ENCODE data around the gene PDE7B. TPM values are rescaled to one million over a fixed set of nuclear protein-coding genes. Genes with fewer than 3 reads are reported as not detected.

Gene PDE7B
- total and polyA plus RNA-seq, 2 of the 4 experiments (the other 2 are of a cell fraction) = 7.8 to 12.4 TPM

DNA sequence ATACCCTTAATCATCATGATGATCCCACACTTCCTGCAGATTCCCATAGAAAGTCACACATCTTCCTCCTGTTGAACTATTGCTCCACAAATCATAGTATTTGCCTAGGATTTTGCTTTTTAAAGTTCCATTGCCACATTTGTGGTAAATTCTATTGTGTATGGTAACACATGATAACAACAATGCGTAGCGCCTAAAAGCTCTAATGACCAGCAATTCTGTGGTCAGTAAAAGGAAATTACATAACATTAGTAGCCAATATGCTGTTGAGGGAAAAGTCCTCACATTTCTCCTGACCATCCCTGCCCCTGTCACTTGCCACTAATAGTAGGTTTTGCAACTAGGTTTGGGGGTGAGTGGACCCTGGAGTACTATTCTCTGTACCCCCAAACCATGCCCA, 31.8 kb upstream of the PDE7B start:
- Histone ChIP-seq H3K14ac (replicated peaks; ENCODE audit: low read depth, low read length) (no peak overlapping the region), H2AK9ac (replicated peaks; ENCODE audit: low read depth, low read length, poor library complexity) (no peak overlapping the region), H2BK5ac (ENCODE audit: low read depth, low read length, poor library complexity, severe bottlenecking) (no peak overlapping the region), H3K23ac (ENCODE audit: low read depth, low read length) (no peak overlapping the region), H3K4me2 (ENCODE audit: low read depth, low read length) (no peak overlapping the region), H4K91ac (ENCODE audit: insufficient read depth, low read depth, low read length) (no peak overlapping the region), H2BK20ac (ENCODE audit: low read depth, low read length) (no peak overlapping the region), H4K8ac (ENCODE audit: low read depth in 2 of 2, low read length in 2 of 2) (no peak overlapping the region), H3K4me3 (ENCODE audit: insufficient read depth, low read depth, low read length) (no peak overlapping the region), H3K56ac (ENCODE audit: extremely low read depth, insufficient read depth, low read length) (no peak overlapping the region), H3K9ac (ENCODE audit: low read depth, low read length) (no peak overlapping the region), H2BK120ac (ENCODE audit: low read depth, low read length) (no peak overlapping the region), H3K18ac (ENCODE audit: low read depth, low read length) (no peak overlapping the region), H2BK15ac (ENCODE audit: low read depth, low read length) (no peak overlapping the region), H2AK5ac (ENCODE audit: low read depth, low read length) (no peak overlapping the region), H3K4me1 (ENCODE audit: control insufficient read depth, insufficient read depth, low read length) (no peaks in the 10 kb centered on the region), H4K5ac (ENCODE audit: low read depth, low read length) (no peak overlapping the region), H3K4ac (ENCODE audit: low read depth, low read length) (no peak overlapping the region), H3K79me1 (ENCODE audit: low read depth in 1 of 2, low read length in 2 of 2) (no peaks in the 10 kb centered on the region), H3K36me3 (ENCODE audit: control insufficient read depth, insufficient read depth, low read length) (no peaks in the 10 kb centered on the region), H4K20me1 (ENCODE audit: insufficient read depth, low read length) (no peaks in the 10 kb centered on the region), H3K9me3 (ENCODE audit: control insufficient read depth, insufficient read depth, low read length) (no peaks in the 10 kb centered on the region), H3K9me1 (ENCODE audit: insufficient read depth, low read length) (no peaks in the 10 kb centered on the region), H2AFZ (replicated peaks; ENCODE audit: low read length, poor library complexity) (no peak overlapping the region), H3K27ac (ENCODE audit: insufficient read depth, low read length) (no peak overlapping the region), H3K27me3 (ENCODE audit: control insufficient read depth, insufficient read depth, low read length) (no peaks in the 10 kb centered on the region)
- no TSS peak for BruUV-seq (replicated peaks)
- intact Hi-C loops (cut with micrococcal nuclease) (no loop called here), in situ Hi-C loops (cut with MboI; ENCODE audit: low sequenced_read_pairs) (no loop called here), dilution Hi-C loops (cut with HindIII; ENCODE audit: low sequenced_read_pairs, unreplicated experiment) (no loop called here)
- ATAC-seq (ENCODE audit: low read depth) (no peak), DNase-seq (no peak)
- WGBS, 2 experiments (ENCODE audit: extremely low coverage in 2 of 2, insufficient read length in 1 of 2) = no CpG with 5 or more reads among the region's 2 CpGs
- POLR2A ChIA-PET (ENCODE audit: unreplicated experiment) = no interaction called here
- TF ChIP-seq POLR2A (IDR thresholded peaks at IDR 0.05; ENCODE audit: low read depth, low read length) (no peak), RFX5 (IDR thresholded peaks at IDR 0.05; ENCODE audit: low read depth, low read length) (no peak), MXI1 (IDR thresholded peaks at IDR 0.05; ENCODE audit: borderline replicate concordance, low read depth, low read length) (no peak), RCOR1 (IDR thresholded peaks at IDR 0.05; ENCODE audit: insufficient replicate concordance, low read length) (no peak), SMC3 (IDR thresholded peaks at IDR 0.05; ENCODE audit: low read depth, low read length) (no peak), CHD1 (IDR thresholded peaks at IDR 0.05; ENCODE audit: low read depth, low read length) (no peak), NFE2L2 (IDR thresholded peaks at IDR 0.05; ENCODE audit: low read depth, low read length) (no peak), CEBPB (IDR thresholded peaks at IDR 0.05; ENCODE audit: low read depth, low read length) (no peak), MAFK (IDR thresholded peaks at IDR 0.05; ENCODE audit: low read depth, low read length) (no peak), BHLHE40 (IDR thresholded peaks at IDR 0.05; ENCODE audit: low read depth, low read length) (no peak), MAZ (IDR thresholded peaks at IDR 0.05; ENCODE audit: borderline replicate concordance, low read depth, low read length) (no peak), RAD21 (IDR thresholded peaks at IDR 0.05; ENCODE audit: low read length) (no peak), FOS (IDR thresholded peaks at IDR 0.05; ENCODE audit: low read depth, low read length) (no peak)
- TF ChIP-seq, protein P1, sequence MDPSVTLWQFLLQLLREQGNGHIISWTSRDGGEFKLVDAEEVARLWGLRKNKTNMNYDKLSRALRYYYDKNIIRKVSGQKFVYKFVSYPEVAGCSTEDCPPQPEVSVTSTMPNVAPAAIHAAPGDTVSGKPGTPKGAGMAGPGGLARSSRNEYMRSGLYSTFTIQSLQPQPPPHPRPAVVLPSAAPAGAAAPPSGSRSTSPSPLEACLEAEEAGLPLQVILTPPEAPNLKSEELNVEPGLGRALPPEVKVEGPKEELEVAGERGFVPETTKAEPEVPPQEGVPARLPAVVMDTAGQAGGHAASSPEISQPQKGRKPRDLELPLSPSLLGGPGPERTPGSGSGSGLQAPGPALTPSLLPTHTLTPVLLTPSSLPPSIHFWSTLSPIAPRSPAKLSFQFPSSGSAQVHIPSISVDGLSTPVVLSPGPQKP (IDR thresholded peaks at IDR 0.05; ENCODE audit: borderline replicate concordance, low read depth, low read length) = no peak
- TF ChIP-seq, protein P2, sequence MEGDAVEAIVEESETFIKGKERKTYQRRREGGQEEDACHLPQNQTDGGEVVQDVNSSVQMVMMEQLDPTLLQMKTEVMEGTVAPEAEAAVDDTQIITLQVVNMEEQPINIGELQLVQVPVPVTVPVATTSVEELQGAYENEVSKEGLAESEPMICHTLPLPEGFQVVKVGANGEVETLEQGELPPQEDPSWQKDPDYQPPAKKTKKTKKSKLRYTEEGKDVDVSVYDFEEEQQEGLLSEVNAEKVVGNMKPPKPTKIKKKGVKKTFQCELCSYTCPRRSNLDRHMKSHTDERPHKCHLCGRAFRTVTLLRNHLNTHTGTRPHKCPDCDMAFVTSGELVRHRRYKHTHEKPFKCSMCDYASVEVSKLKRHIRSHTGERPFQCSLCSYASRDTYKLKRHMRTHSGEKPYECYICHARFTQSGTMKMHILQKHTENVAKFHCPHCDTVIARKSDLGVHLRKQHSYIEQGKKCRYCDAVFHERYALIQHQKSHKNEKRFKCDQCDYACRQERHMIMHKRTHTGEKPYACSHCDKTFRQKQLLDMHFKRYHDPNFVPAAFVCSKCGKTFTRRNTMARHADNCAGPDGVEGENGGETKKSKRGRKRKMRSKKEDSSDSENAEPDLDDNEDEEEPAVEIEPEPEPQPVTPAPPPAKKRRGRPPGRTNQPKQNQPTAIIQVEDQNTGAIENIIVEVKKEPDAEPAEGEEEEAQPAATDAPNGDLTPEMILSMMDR (conservative IDR thresholded peaks at IDR 0.05; ENCODE audit: low read depth, low read length) = no peak
- TF ChIP-seq, protein P3, sequence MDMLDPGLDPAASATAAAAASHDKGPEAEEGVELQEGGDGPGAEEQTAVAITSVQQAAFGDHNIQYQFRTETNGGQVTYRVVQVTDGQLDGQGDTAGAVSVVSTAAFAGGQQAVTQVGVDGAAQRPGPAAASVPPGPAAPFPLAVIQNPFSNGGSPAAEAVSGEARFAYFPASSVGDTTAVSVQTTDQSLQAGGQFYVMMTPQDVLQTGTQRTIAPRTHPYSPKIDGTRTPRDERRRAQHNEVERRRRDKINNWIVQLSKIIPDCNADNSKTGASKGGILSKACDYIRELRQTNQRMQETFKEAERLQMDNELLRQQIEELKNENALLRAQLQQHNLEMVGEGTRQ (IDR thresholded peaks at IDR 0.05; ENCODE audit: low read depth, low read length) = no peak
- CTCF ChIA-PET = no interaction called here
